Measurements from ENCODE around the gene ECEL1.

DNA sequence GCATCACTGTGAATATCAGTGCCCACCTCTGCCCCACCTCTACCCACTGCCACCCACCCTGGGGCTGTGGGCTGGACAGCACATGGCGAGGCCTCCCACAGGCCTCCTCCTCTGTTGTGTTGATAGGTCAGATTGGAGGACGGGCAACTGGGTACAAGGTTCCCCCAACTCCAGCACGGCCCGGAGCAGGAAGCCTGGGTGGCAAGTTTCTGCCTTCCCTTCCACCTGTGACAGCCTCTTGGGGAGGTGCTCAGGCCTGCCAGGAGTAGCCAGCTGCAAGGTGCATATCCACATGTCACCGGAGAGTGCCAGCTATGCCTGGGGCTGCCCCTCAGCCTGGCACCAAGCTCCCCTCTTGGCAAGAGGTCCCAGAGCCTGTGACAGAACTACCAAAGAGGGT, 6.9 kb upstream of the ECEL1 start:
- no peak for TF ChIP-seq ZNF133 (CRISPR knock-in tag; IDR thresholded peaks at IDR 0.05)
- TF ChIP-seq HMGN3 (IDR thresholded peaks at IDR 0.05; ENCODE audit: borderline replicate concordance, extremely low read depth, insufficient read length, low read depth, low read length), result no peak
- TF ChIP-seq RAD21 (CRISPR knock-in tag; conservative IDR thresholded peaks at IDR 0.05 in 1 of 2, IDR thresholded peaks at IDR 0.05 in 1 of 2), result no peak
- TF ChIP-seq ZNF146 (CRISPR knock-in tag; IDR thresholded peaks at IDR 0.05; ENCODE audit: unreplicated experiment), result no peak
- TF ChIP-seq, protein P1, sequence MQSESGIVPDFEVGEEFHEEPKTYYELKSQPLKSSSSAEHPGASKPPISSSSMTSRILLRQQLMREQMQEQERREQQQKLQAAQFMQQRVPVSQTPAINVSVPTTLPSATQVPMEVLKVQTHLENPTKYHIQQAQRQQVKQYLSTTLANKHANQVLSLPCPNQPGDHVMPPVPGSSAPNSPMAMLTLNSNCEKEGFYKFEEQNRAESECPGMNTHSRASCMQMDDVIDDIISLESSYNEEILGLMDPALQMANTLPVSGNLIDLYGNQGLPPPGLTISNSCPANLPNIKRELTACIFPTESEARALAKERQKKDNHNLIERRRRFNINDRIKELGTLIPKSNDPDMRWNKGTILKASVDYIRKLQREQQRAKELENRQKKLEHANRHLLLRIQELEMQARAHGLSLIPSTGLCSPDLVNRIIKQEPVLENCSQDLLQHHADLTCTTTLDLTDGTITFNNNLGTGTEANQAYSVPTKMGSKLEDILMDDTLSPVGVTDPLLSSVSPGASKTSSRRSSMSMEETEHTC (IDR thresholded peaks at IDR 0.05), result no peak
